Upper lobe of right lung (tissue), 1 donor: ENCODE results near the gene PSPN. TPM values are rescaled to one million over a fixed set of nuclear protein-coding genes. Genes with fewer than 3 reads are reported as not detected.
"Not testable (repeated sequence)": the region's sequence is repeated elsewhere in the genome, so short reads cannot be mapped to it uniquely, and the experiment has no call there.

Experiments
- ATAC-seq: fragments of 200-7000 bp; cut with Tn5 transposase; one replicate; pipeline ENCODE4 v1.9.1; 2020; ENCODE audit warnings: mild to moderate bottlenecking, moderate library complexity
- DNase-seq: peaks from one replicate; pipeline ENCODE4 v3.0.0-alpha.2; 2020
- H3K27ac ChIP-seq: fragments of 200-600 bp; one replicate; pipeline ENCODE4 v1.8.0; 2022
- H3K27me3 ChIP-seq: fragments of 200-600 bp; one replicate; pipeline ENCODE4 v1.8.0; 2022; ENCODE audit warnings: mild to moderate bottlenecking
- H3K36me3 ChIP-seq: fragments of 200-600 bp; one replicate; pipeline ENCODE4 v1.8.0; 2022
- H3K4me1 ChIP-seq: fragments of 200-600 bp; one replicate; pipeline ENCODE4 v1.8.0; 2022
- H3K4me3 ChIP-seq: fragments of 200-600 bp; one replicate; pipeline ENCODE4 v1.8.0; 2022; ENCODE audit warnings: mild to moderate bottlenecking
- H3K9me3 ChIP-seq: fragments of 200-600 bp; one replicate; pipeline ENCODE4 v1.8.0; 2022
- CTCF ChIP-seq: fragments of 200-600 bp; IDR thresholded peaks from one replicate; pipeline ENCODE4 v1.8.0; 2022; ENCODE audit warnings: antibody characterized with exemption
- intact Hi-C: fragments of 100-400 bp; cut with DNase I; formaldehyde crosslinking; loops from one replicate; pipeline ENCODE4 v1.11.0; 2022
- total RNA-seq: library from RNA; stranded (reverse); fragmentation: NEBNext Ultra II Directional; extraction: Animal tissue kit (Norgen Biotek cat#: 25700); gene quantifications from one replicate; pipeline ENCODE4 v1.2.1, GENCODE V29; 2021
- donor health status: DM: no; HTN: yes; CAD: no; lungs with severe emphysema.

Gene PSPN
- total RNA-seq, 1 donor from 2014 or later = 1.7 TPM

- Histone ChIP-seq H3K27ac (peak overlapping the region; percentile 94), H3K9me3 (no peaks in the 10 kb centered on the region), H3K27me3 (no peaks in the 10 kb centered on the region), H3K36me3 (peaks cover 12% of the 10 kb centered on the region), H3K4me3 (peak overlapping the region; percentile 86), H3K4me1 (no peaks in the 10 kb centered on the region)
- TF ChIP-seq CTCF = no peak
- DNase-seq = peak; percentile 99
- ATAC-seq = peak; percentile 92
- intact Hi-C loops = no loop called here
Measured at GRCh38 chr19:6373096-6373812, 2.5 kb downstream of the PSPN start.

GRCh38 chr19:6372594-6373095 lies 3.1 kb downstream of the PSPN start, which contains the start of gene ALKBH7:
Gene ALKBH7, plus strand, starts transcription at chr19:6372794. Its CDS starts 27 bp downstream, at chr19:6372821.
- Histone ChIP-seq H3K9me3 (no peaks in the 10 kb centered on the region), H3K27me3 (no peaks in the 10 kb centered on the region), H3K27ac (peak within 1 kb of the TSS; percentile 94), H3K4me3 (peak within 1 kb of the TSS; percentile 86), H3K36me3 (peaks cover 18% of the 10 kb centered on the region), H3K4me1 (no peaks in the 10 kb centered on the region)
- intact Hi-C loops = no loop called here
- DNase-seq (peak; percentile 97), ATAC-seq (peak; percentile 88)
- peak; percentile 9 for TF ChIP-seq CTCF

GRCh38 chr19:6364353-6364752 lies 11.4 kb downstream of the PSPN start:
- Histone ChIP-seq H3K4me1 (peaks cover 15% of the 10 kb centered on the region), H3K27ac (no peak overlapping the region), H3K36me3 (peaks cover 55% of the 10 kb centered on the region), H3K4me3 (no peak overlapping the region), H3K9me3 (no peaks in the 10 kb centered on the region), H3K27me3 (no peaks in the 10 kb centered on the region)
- DNase-seq (no peak), ATAC-seq (no peak)
- intact Hi-C loops = no loop called here
- no peak for TF ChIP-seq CTCF

- TF ChIP-seq CTCF = no peak
Measured at GRCh38 chr19:6362351-6362801, 13.4 kb downstream of the PSPN start.

GRCh38 chr19:6362027-6362350 lies 13.7 kb downstream of the PSPN start:
- intact Hi-C loops = no loop called here
- Histone ChIP-seq H3K36me3 (peaks cover 31% of the 10 kb centered on the region), H3K9me3 (no peaks in the 10 kb centered on the region), H3K27me3 (no peaks in the 10 kb centered on the region), H3K27ac (peak overlapping the region; percentile 84), H3K4me3 (peak overlapping the region; percentile 90), H3K4me1 (peaks cover 15% of the 10 kb centered on the region)
- no peak for TF ChIP-seq CTCF
- ATAC-seq (no peak), DNase-seq (no peak)

More at GRCh38 chr19:6362351-6362801, 13.4 kb downstream of the PSPN start:
- DNase-seq (no peak), ATAC-seq (no peak)
- H3K4me3 ChIP-seq = peak overlapping the region; percentile 90
- peak overlapping the region; percentile 84 for H3K27ac ChIP-seq
- H3K9me3 ChIP-seq = no peaks in the 10 kb centered on the region
- no peaks in the 10 kb centered on the region for H3K27me3 ChIP-seq
- peaks cover 15% of the 10 kb centered on the region for H3K4me1 ChIP-seq
- intact Hi-C loops = no loop called here
- peaks cover 35% of the 10 kb centered on the region for H3K36me3 ChIP-seq

- H3K27me3 ChIP-seq, ATAC-seq, DNase-seq, intact Hi-C loops, H3K9me3 ChIP-seq: not testable (repeated sequence)
- peak overlapping the region; percentile 84 for H3K27ac ChIP-seq
- peak overlapping the region; percentile 90 for H3K4me3 ChIP-seq
- H3K4me1 ChIP-seq = peaks cover 15% of the 10 kb centered on the region
- peaks cover 19% of the 10 kb centered on the region for H3K36me3 ChIP-seq
Measured at GRCh38 chr19:6360857-6361216, 14.9 kb downstream of the PSPN start.

GRCh38 chr19:6360445-6360844 lies 15.3 kb downstream of the PSPN start:
- not testable (repeated sequence) for H3K27me3 ChIP-seq

More at GRCh38 chr19:6360445-6360844, 15.3 kb downstream of the PSPN start:
- DNase-seq, H3K4me3 ChIP-seq, intact Hi-C loops, H3K9me3 ChIP-seq, H3K27ac ChIP-seq, ATAC-seq: not testable (repeated sequence)
- peaks cover 16% of the 10 kb centered on the region for H3K36me3 ChIP-seq
- peaks cover 15% of the 10 kb centered on the region for H3K4me1 ChIP-seq
